Smooth muscle cell (in vitro differentiated cells): ENCODE results near the gene SFXN1. TPM values are rescaled to one million over a fixed set of nuclear protein-coding genes. Genes with fewer than 3 reads are reported as not detected.
A peak's percentile ranks its signal among the peaks of the same experiment; 100 is the strongest.
"Not testable (repeated sequence)": the region's sequence is repeated elsewhere in the genome, so short reads cannot be mapped to it uniquely, and the experiment has no call there.

Experiments used
- DNase-seq: peaks from one replicate; lab custom pipeline; 2025; ENCODE audit not compliant: unreplicated experiment; lab: John Stamatoyannopoulos, UW
- H2AFZ ChIP-seq: fragments of 200-600 bp; sonication (generic); 2 replicates; pipeline ENCODE4 v1.6.0; 2016; ENCODE audit warnings: antibody characterized with exemption, low read depth, mild to moderate bottlenecking
- H3F3A ChIP-seq: fragments of 200-600 bp; sonication (generic); 2 replicates; pipeline ENCODE4 v1.6.0; 2017; ENCODE audit warnings: antibody characterized with exemption, low read depth
- H3K27ac ChIP-seq: fragments of 200-600 bp; sonication (generic); 2 replicates; pipeline ENCODE4 v1.5.1; 2016; ENCODE audit warnings: low read depth, mild to moderate bottlenecking
- H3K27me3 ChIP-seq: fragments of 200-600 bp; sonication (generic); 2 replicates; pipeline ENCODE4 v1.6.1; 2016; ENCODE audit warnings: low read depth, mild to moderate bottlenecking
- H3K36me3 ChIP-seq: fragments of 200-600 bp; sonication (generic); 2 replicates; pipeline ENCODE4 v1.5.1; 2016; ENCODE audit warnings: low read depth
- H3K4me1 ChIP-seq: fragments of 200-600 bp; sonication (generic); 2 replicates; pipeline ENCODE4 v1.5.1; 2016; ENCODE audit warnings: low read depth
- H3K4me2 ChIP-seq: fragments of 200-600 bp; sonication (generic); 2 replicates; pipeline ENCODE4 v1.6.0; 2016; ENCODE audit warnings: mild to moderate bottlenecking
- H3K4me3 ChIP-seq: fragments of 200-600 bp; sonication (generic); 2 replicates; pipeline ENCODE4 v1.5.1; 2016; ENCODE audit warnings: mild to moderate bottlenecking
- H3K79me2 ChIP-seq: fragments of 200-600 bp; sonication (generic); 2 replicates; pipeline ENCODE4 v1.6.0; 2016; ENCODE audit warnings: low read depth, mild to moderate bottlenecking
- H3K9ac ChIP-seq: fragments of 200-600 bp; sonication (generic); 2 replicates; pipeline ENCODE4 v1.6.0; 2016; ENCODE audit warnings: low read depth
- H3K9me3 ChIP-seq: fragments of 200-600 bp; sonication (generic); replicated peaks from 2 replicates; pipeline ENCODE4 v1.5.1; 2016; ENCODE audit warnings: low read depth
- H4K20me1 ChIP-seq: fragments of 200-600 bp; sonication (generic); 2 replicates; pipeline ENCODE4 v1.6.0; 2016; ENCODE audit warnings: low read depth
- WGBS: methylation state at CpG from one replicate; pipeline ENCODE4 v1.1.7; 2016; ENCODE audit warnings: low lambda C conversion rate; 5-methylcytosine and 5-hydroxymethylcytosine counted together
- polyA plus RNA-seq: library from polyadenylated mRNA; unstranded; fragments of >200 nt; fragmentation: Nextera tagmentation; extraction: Ambion mirVana; gene quantifications from 2 replicates; pipeline ENCODE4 v1.2.1, GENCODE V29; 2016
- total RNA-seq: library from RNA; depleted of rRNA; stranded (reverse); fragments of >200 nt; gene quantifications from 2 replicates; pipeline ENCODE4 v1.2.3, GENCODE V29; 2014
- TF ChIP-seq, protein P1 (sequence below): fragments of 200-600 bp; sonication (generic); IDR thresholded peaks from 2 replicates; pipeline ENCODE4 v1.5.1; 2017; ENCODE audit warnings: borderline replicate concordance, mild to moderate bottlenecking, antibody characterized with exemption; ENCODE audit not compliant: insufficient read depth, poor library complexity, severe bottlenecking

The SFXN1 gene
- total and polyA plus RNA-seq, 2 experiments from 2014 or later = 63.9 to 136 TPM

GRCh38 chr5:175444905-175445456, 33.4 kb upstream of the SFXN1 start:
- Histone ChIP-seq H3F3A (no peaks in the 10 kb centered on the region), H3K9ac (no peak overlapping the region), H3K79me2 (no peaks in the 10 kb centered on the region), H3K4me2 (peak overlapping the region; percentile 90), H3K4me1 (peaks cover 16% of the 10 kb centered on the region), H2AFZ (peak overlapping the region; percentile 85), H3K36me3 (no peaks in the 10 kb centered on the region), H4K20me1 (no peaks in the 10 kb centered on the region), H3K27ac (no peak overlapping the region), H3K4me3 (peak overlapping the region; percentile 55), H3K9me3 (no peaks in the 10 kb centered on the region), H3K27me3 (peaks cover 56% of the 10 kb centered on the region)
- DNase-seq = no peak
- TF ChIP-seq, protein P1, sequence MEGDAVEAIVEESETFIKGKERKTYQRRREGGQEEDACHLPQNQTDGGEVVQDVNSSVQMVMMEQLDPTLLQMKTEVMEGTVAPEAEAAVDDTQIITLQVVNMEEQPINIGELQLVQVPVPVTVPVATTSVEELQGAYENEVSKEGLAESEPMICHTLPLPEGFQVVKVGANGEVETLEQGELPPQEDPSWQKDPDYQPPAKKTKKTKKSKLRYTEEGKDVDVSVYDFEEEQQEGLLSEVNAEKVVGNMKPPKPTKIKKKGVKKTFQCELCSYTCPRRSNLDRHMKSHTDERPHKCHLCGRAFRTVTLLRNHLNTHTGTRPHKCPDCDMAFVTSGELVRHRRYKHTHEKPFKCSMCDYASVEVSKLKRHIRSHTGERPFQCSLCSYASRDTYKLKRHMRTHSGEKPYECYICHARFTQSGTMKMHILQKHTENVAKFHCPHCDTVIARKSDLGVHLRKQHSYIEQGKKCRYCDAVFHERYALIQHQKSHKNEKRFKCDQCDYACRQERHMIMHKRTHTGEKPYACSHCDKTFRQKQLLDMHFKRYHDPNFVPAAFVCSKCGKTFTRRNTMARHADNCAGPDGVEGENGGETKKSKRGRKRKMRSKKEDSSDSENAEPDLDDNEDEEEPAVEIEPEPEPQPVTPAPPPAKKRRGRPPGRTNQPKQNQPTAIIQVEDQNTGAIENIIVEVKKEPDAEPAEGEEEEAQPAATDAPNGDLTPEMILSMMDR = no peak
- WGBS = 41% methylated on average over 37 of the region's 37 CpGs

DNA sequence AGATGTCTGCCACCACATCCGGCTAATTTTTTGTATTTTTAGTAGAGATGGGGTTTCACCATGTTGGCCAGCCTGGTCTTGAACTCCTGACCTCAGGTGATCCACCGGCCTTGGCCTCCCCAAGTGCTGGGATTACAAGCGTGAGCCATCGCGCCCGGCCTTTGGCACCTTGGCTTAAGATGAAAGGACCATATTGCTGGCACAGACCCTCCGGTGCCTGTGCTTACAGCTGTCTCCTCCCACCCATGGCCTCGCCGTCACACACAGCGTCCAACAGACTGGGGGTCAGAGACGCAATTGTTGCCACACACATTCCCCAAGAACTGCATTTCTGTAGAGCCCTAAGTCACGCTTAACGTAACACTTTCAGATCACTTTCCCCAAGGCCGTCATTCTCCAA, 32.0 kb upstream of the SFXN1 start:
- H3K27me3 ChIP-seq = peaks cover 62% of the 10 kb centered on the region
- H3K4me3 ChIP-seq = not testable (repeated sequence)
- 95% methylated on average over 14 of the region's 14 CpGs for WGBS

DNA sequence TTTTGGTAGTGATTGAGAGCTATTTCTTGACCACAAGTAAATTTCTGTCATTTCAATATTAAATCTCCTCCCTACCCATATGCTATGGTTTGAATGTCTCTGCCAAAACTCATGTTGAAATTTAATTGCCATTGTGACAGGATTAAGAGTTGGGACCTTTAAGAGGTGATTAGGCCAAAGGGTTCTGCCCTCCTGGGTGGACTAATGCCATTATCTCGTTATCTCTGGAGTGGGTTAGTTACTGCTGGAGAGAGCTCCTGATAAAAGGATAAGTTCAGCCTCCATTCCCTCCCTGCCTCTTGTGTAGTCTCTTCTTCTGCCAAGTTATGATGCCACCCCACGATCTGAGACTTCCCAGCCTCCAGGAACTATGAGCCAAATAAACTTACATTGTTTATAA, 30.8 kb upstream of the SFXN1 start:
- H3K27me3 ChIP-seq = peaks cover 62% of the 10 kb centered on the region
- no peaks in the 10 kb centered on the region for H3F3A ChIP-seq
- no peak for DNase-seq
- no peak overlapping the region for H3K9ac ChIP-seq
- H3K9me3 ChIP-seq = no peaks in the 10 kb centered on the region
- no peak overlapping the region for H3K4me2 ChIP-seq
- H3K4me1 ChIP-seq = peaks cover 16% of the 10 kb centered on the region
- no peak overlapping the region for H3K4me3 ChIP-seq
- no peak overlapping the region for H3K27ac ChIP-seq
- no peaks in the 10 kb centered on the region for H3K79me2 ChIP-seq
- H4K20me1 ChIP-seq = no peaks in the 10 kb centered on the region
- H3K36me3 ChIP-seq = no peaks in the 10 kb centered on the region
- 55% methylated on average over 2 of the region's 2 CpGs for WGBS
- TF ChIP-seq, protein P1 = no peak
- H2AFZ ChIP-seq = no peak overlapping the region

More for the DNA sequence above, 32.0 kb upstream of the SFXN1 start:
- not testable (repeated sequence) for DNase-seq, H4K20me1 ChIP-seq, H3K27ac ChIP-seq, H2AFZ ChIP-seq, H3K36me3 ChIP-seq, H3K9ac ChIP-seq, H3K79me2 ChIP-seq, H3F3A ChIP-seq, H3K4me2 ChIP-seq, H3K9me3 ChIP-seq
- H3K4me1 ChIP-seq = peaks cover 16% of the 10 kb centered on the region

DNA sequence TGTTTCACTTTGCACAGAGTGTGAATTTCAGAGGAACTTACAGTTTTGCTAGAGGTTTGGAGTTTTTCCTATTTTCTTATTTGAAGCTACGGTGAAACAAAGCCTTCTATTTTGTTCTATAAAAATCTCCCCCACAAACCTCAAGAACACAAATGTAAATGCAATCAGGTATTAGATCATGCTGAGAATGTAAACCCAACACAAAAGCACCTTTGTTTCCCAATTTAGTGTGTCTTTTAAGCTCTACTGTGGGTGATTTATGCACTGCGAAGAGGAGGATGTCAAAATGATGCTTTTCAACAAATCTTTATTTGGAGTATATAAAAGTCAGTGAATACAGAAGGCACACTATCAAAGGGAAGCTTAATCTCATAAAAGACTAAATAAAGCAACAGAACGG, 30.1 kb upstream of the SFXN1 start:
- H3K4me3 ChIP-seq = no peak overlapping the region
- peaks cover 16% of the 10 kb centered on the region for H3K4me1 ChIP-seq
- H3K4me2 ChIP-seq = no peak overlapping the region
- peaks cover 62% of the 10 kb centered on the region for H3K27me3 ChIP-seq
- no peaks in the 10 kb centered on the region for H4K20me1 ChIP-seq
- no peaks in the 10 kb centered on the region for H3K79me2 ChIP-seq
- no peak overlapping the region for H3K9ac ChIP-seq
- TF ChIP-seq, protein P1 = no peak
- no peaks in the 10 kb centered on the region for H3K36me3 ChIP-seq
- H3K27ac ChIP-seq = no peak overlapping the region
- no peaks in the 10 kb centered on the region for H3F3A ChIP-seq
- DNase-seq = no peak
- 57% methylated on average over 3 of the region's 3 CpGs for WGBS
- no peak overlapping the region for H2AFZ ChIP-seq
- no peaks in the 10 kb centered on the region for H3K9me3 ChIP-seq
